K562 (cell line): ENCODE data around the gene ADCYAP1R1. TPM values are rescaled to one million over a fixed set of nuclear protein-coding genes. Genes with fewer than 3 reads are reported as not detected.

Source experiments
- ATAC-seq: fragments of 200-7000 bp; cut with Tn5 transposase; 3 replicates; pipeline ENCODE4 v1.9.1; 2020; ENCODE audit warnings: moderate library complexity
- BruUV-seq: library from RNA; stranded (reverse); fragments of 400-500 nt; replicated peaks from 2 replicates; lab custom pipeline; 2021; lab: Mats Ljungman, UMichigan
- CTCF ChIA-PET: fragments of 300-600 bp; formaldehyde crosslinking; extraction: SDS; loops from one replicate; lab custom pipeline; 2021; ENCODE audit warnings: low intra/inter-chr PET ratio; lab: Yijun Ruan, JAX
- POLR2A ChIA-PET: fragments of 300-600, 350-650 bp; sonication (Branson Sonifier 250); formaldehyde crosslinking; extraction: SDS; loops from one replicate; lab custom pipeline; 2021; ENCODE audit warnings: antibody characterized with exemption, inconsistent platforms; lab: Yijun Ruan, JAX
- DNase-seq, 4 experiments: peaks; one replicate each; pipeline versions ENCODE4 v3.0.0 to v3.0.0-alpha.2; 2011 to 2018; ENCODE audit warnings: low spot score in 3 of 4, mixed read lengths in 3 of 4; ENCODE audit errors: extremely low read depth in 1 of 4
- FAIRE-seq: peaks from 2 replicates; lab custom pipeline; 2011; peaks lifted over from hg19 to GRCh38; lab: Jason Lieb, UNC
- H2AFZ ChIP-seq: 2 replicates; pipeline ENCODE4 v1.6.0; 2011; ENCODE audit warnings: low read depth, low read length, control low read depth, inconsistent platforms
- H3K27ac ChIP-seq: fragments of 200-600 bp; 3 replicates; pipeline ENCODE4 v1.8.0; 2011; ENCODE audit warnings: low read depth, mild to moderate bottlenecking, control low read depth, inconsistent platforms, low read length, moderate library complexity, mixed read lengths; ENCODE audit errors: extremely low read depth
- H3K27me3 ChIP-seq, 2 experiments: fragments of 300-600 bp in 1 of 2; 2 replicates in 1 of 2; 3 replicates in 1 of 2; pipeline versions ENCODE4 v1.6.0 to v1.8.0; 2011; ENCODE audit warnings: inconsistent platforms in 2 of 2, low read length in 2 of 2, mild to moderate bottlenecking in 1 of 2, mixed read lengths in 1 of 2, moderate library complexity in 1 of 2; ENCODE audit not compliant: control insufficient read depth in 2 of 2, insufficient read depth in 2 of 2
- H3K36me3 ChIP-seq: fragments of 300-600 bp; 3 replicates; pipeline ENCODE4 v1.8.0; 2011; ENCODE audit warnings: mild to moderate bottlenecking, low read length, inconsistent platforms; ENCODE audit not compliant: control insufficient read depth, insufficient read depth
- H3K4me1 ChIP-seq, 2 experiments: fragments of 200-600 bp in 1 of 2; replicated peaks in 1 of 2; 2 replicates in 1 of 2; 3 replicates in 1 of 2; pipeline versions ENCODE4 v1.5.1 to v1.8.0; 2011; ENCODE audit warnings: inconsistent platforms in 2 of 2, low read length in 2 of 2, mild to moderate bottlenecking in 1 of 2, mixed read lengths in 1 of 2, moderate library complexity in 1 of 2; ENCODE audit not compliant: control insufficient read depth in 2 of 2, insufficient read depth in 2 of 2
- H3K4me2 ChIP-seq: 2 replicates; pipeline ENCODE4 v1.6.1; 2011; ENCODE audit warnings: low read length, control low read depth, inconsistent platforms, mixed read lengths; ENCODE audit not compliant: insufficient read depth
- H3K4me3 ChIP-seq: fragments of 200-600 bp; sonication (generic), shearing (Covaris generic); 2 replicates; pipeline ENCODE4 v1.5.1; 2016; ENCODE audit warnings: control low read depth, inconsistent platforms
- H3K79me2 ChIP-seq: fragments of 200-600 bp; 3 replicates; pipeline ENCODE4 v1.8.0; 2011; ENCODE audit warnings: low read length, inconsistent platforms; ENCODE audit not compliant: control insufficient read depth, insufficient read depth
- H3K9ac ChIP-seq, 2 experiments: 2 replicates each; pipeline versions ENCODE4 v1.6.0 to v1.6.1; 2011; ENCODE audit warnings: low read depth in 2 of 2, low read length in 2 of 2, control low read depth in 1 of 2, inconsistent platforms in 1 of 2, mild to moderate bottlenecking in 1 of 2, mixed read lengths in 1 of 2; ENCODE audit not compliant: insufficient read depth in 1 of 2
- H3K9me1 ChIP-seq: one replicate; pipeline ENCODE4 v1.6.0; 2011; ENCODE audit warnings: inconsistent platforms, mild to moderate bottlenecking, low read length, moderate library complexity; ENCODE audit not compliant: control insufficient read depth, insufficient read depth
- H3K9me3 ChIP-seq: replicated peaks from 2 replicates; pipeline ENCODE4 v1.5.1; 2011; ENCODE audit warnings: low read depth, low read length, inconsistent platforms; ENCODE audit not compliant: control insufficient read depth, insufficient read depth
- H4K20me1 ChIP-seq: replicated peaks from 2 replicates; pipeline ENCODE4 v1.6.1; 2011; ENCODE audit warnings: low read length, inconsistent platforms, mixed read lengths; ENCODE audit not compliant: control insufficient read depth, insufficient read depth
- CBFA2T3 ChIP-seq: fragments of 450-650 bp; IDR thresholded peaks from 2 replicates; pipeline ENCODE4 v1.6.1; 2017
- CREB3L1 ChIP-seq: fragments of 450-650 bp; IDR thresholded peaks from 2 replicates; pipeline ENCODE4 v1.6.1; 2014; ENCODE audit warnings: low read depth, mild to moderate bottlenecking, moderate library complexity, borderline replicate concordance
- ELK1 ChIP-seq: sonication (generic); formaldehyde crosslinking; IDR thresholded peaks from 2 replicates; pipeline ENCODE4 v1.8.1; 2022; ENCODE audit warnings: missing genetic modification reagents
- HNRNPH1 ChIP-seq: fragments of 200-400 bp; formaldehyde crosslinking; optimal IDR thresholded peaks from 2 replicates; pipeline ENCODE3; 2017; ENCODE audit warnings: low read depth, mild to moderate bottlenecking, low read length, moderate library complexity
- IRF2 ChIP-seq: sonication (generic); formaldehyde crosslinking; IDR thresholded peaks from 2 replicates; pipeline ENCODE4 v1.8.1; 2022; ENCODE audit warnings: mild to moderate bottlenecking, missing genetic modification reagents
- MCM5 ChIP-seq: fragments of 450-650 bp; IDR thresholded peaks from 2 replicates; pipeline ENCODE4 v1.6.1; 2016; ENCODE audit warnings: low read depth
- NFE2 ChIP-seq: IDR thresholded peaks from 2 replicates; pipeline ENCODE4 v1.6.1; 2014; ENCODE audit warnings: antibody characterized with exemption, low read depth
- PTTG1 ChIP-seq: fragments of 450-650 bp; IDR thresholded peaks from 2 replicates; pipeline ENCODE4 v1.6.1; 2016; ENCODE audit warnings: low read depth, mild to moderate bottlenecking, missing genetic modification characterization, missing compliant biosample characterization
- SFPQ ChIP-seq: fragments of 200-400 bp; formaldehyde crosslinking; IDR thresholded peaks from 2 replicates; pipeline ENCODE4 v1.6.1; 2017; ENCODE audit warnings: mild to moderate bottlenecking, low read depth, low read length, moderate library complexity
- SPI1 ChIP-seq: IDR thresholded peaks from 2 replicates; pipeline ENCODE4 v1.6.1; 2011; ENCODE audit warnings: low read depth, low read length, control low read depth, borderline replicate concordance
- SRF ChIP-seq, 2 experiments: fragments of 250-450, 450-650 bp in 1 of 2; sonication (Bioruptor Pico) in 1 of 2; sonication (generic) in 1 of 2; formaldehyde crosslinking; IDR thresholded peaks; 2 replicates each; pipeline versions ENCODE4 v1.5.0 to v1.5.1; 2020 to 2022; ENCODE audit warnings: mild to moderate bottlenecking in 1 of 2, missing genetic modification reagents in 1 of 2
- SRSF7 ChIP-seq: fragments of 200-400 bp; formaldehyde crosslinking; optimal IDR thresholded peaks from 2 replicates; pipeline ENCODE3; 2017; ENCODE audit warnings: mild to moderate bottlenecking, low read depth, low read length
- ZBTB34 ChIP-seq: fragments of 250-450 bp; sonication (Bioruptor Pico); IDR thresholded peaks from 2 replicates; pipeline ENCODE4 v1.8.0; 2021; ENCODE audit warnings: mild to moderate bottlenecking, moderate library complexity
- ZNF143 ChIP-seq: sonication (generic); formaldehyde crosslinking; IDR thresholded peaks from 2 replicates; pipeline ENCODE4 v1.9.0; 2022; ENCODE audit warnings: mild to moderate bottlenecking, missing genetic modification reagents
- ZNF232 ChIP-seq: sonication (generic); formaldehyde crosslinking; IDR thresholded peaks from 2 replicates; pipeline ENCODE4 v1.8.0; 2022; ENCODE audit warnings: mild to moderate bottlenecking, missing genetic modification reagents
- ZNF263 ChIP-seq: sonication (generic); formaldehyde crosslinking; IDR thresholded peaks from 2 replicates; pipeline ENCODE4 v1.8.0; 2022; ENCODE audit warnings: mild to moderate bottlenecking, missing genetic modification reagents, borderline replicate concordance
- ZZZ3 ChIP-seq: fragments of 450-650 bp; IDR thresholded peaks from 2 replicates; pipeline ENCODE4 v1.6.1; 2016; ENCODE audit warnings: antibody characterized with exemption, mild to moderate bottlenecking, moderate library complexity
- WGBS: fragments of 100-300 bp; shearing (Covaris generic); methylation state at CpG from one replicate; pipeline ENCODE4 v1.1.6; 2016; ENCODE audit warnings: low coverage, mixed read lengths; ENCODE audit not compliant: insufficient coverage; ENCODE audit errors: missing lambda C conversion rate; 5-methylcytosine and 5-hydroxymethylcytosine counted together
- in situ Hi-C: fragments of 300-500 bp; cut with MboI; formaldehyde crosslinking; loops from 4 replicates; pipeline ENCODE4 v1.15.0; 2018; ENCODE audit warnings: inconsistent platforms, mixed read lengths
- intact Hi-C: fragments of 100-400 bp; cut with micrococcal nuclease; formaldehyde crosslinking; loops from 2 replicates; pipeline ENCODE4 v1.14.2; 2022
- polyA plus RNA-seq, 8 experiments: library from polyadenylated mRNA; depleted of rRNA in 4 of 8; stranded (reverse) in 5 of 8; unstranded in 3 of 8; fragments of >200 nt; fragmentation: Nextera tagmentation in 2 of 8; fragmentation: Illumina TruSeq in 1 of 8; extraction: Ambion mirVana in 2 of 8; extraction: Trizol in 1 of 8; gene quantifications; 2 replicates each; pipeline versions ENCODE4 v1.2.1 to v1.2.3, GENCODE V29; 2011 to 2014; ENCODE audit warnings: inconsistent platforms in 1 of 8, missing spikeins in 1 of 8
- total RNA-seq, 7 experiments: library from RNA; depleted of rRNA in 6 of 7; stranded (reverse); fragments of >200 nt in 6 of 7; fragmentation: Illumina TruSeq in 2 of 7; extraction: Trizol in 2 of 7; gene quantifications; 2 replicates each; pipeline versions ENCODE4 v1.2.1 to v1.2.3, GENCODE V29; 2011 to 2021; ENCODE audit warnings: low replicate concordance in 1 of 7

The ADCYAP1R1 gene
- total and polyA plus RNA-seq, 9 of the 15 experiments (the other 6 are each of a cell fraction or from before 2014, with no cell fraction given): 0.03 to 0.07 TPM; not detected in 7

GRCh38 chr7:31084226-31084625 lies 32.1 kb downstream of the ADCYAP1R1 start:
- H3K79me2 ChIP-seq: no peaks in the 10 kb centered on the region
- WGBS: 0% methylated on average over 1 of the region's 1 CpG
- no peak for ATAC-seq

More at GRCh38 chr7:31084226-31084625, 32.1 kb downstream of the ADCYAP1R1 start:
- no peaks in the 10 kb centered on the region for H4K20me1 ChIP-seq
- in situ Hi-C loops (no loop called here), intact Hi-C loops (no loop called here)
- CTCF ChIA-PET: no interaction called here
- no TSS peak for BruUV-seq
- FAIRE-seq (no peak), DNase-seq (no peak)
- H3K9me3 ChIP-seq: no peaks in the 10 kb centered on the region
- no peak overlapping the region for H2AFZ ChIP-seq
- POLR2A ChIA-PET: interaction anchor here (0.9 kb wide), 1 partner anchor 11 kb away, joined by 3 read pairs; no protein-coding TSS in a partner anchor
- no peaks in the 10 kb centered on the region for H3K4me1 ChIP-seq
- no peak overlapping the region for H3K27ac ChIP-seq
- H3K4me2 ChIP-seq: no peak overlapping the region
- no peaks in the 10 kb centered on the region for H3K36me3 ChIP-seq
- H3K9me1 ChIP-seq: no peaks in the 10 kb centered on the region
- no peak overlapping the region for H3K4me3 ChIP-seq
- H3K27me3 ChIP-seq: peaks cover 5 to 47% of the 10 kb centered on the region in 2 experiments; a peak in 3 of 5 replicates
- no peak overlapping the region for H3K9ac ChIP-seq
- TF ChIP-seq ZZZ3 (no peak), ZBTB34 (CRISPR knock-in tag) (no peak), PTTG1 (no peak), SFPQ (no peak), SRF (CRISPR knock-in tag; IDR thresholded peaks at IDR 0.05) (no peak), ZNF263 (CRISPR knock-in tag) (no peak), CBFA2T3 (no peak), ELK1 (no peak), CREB3L1 (no peak), SRSF7 (no peak), MCM5 (no peak), NFE2 (no peak), ZNF143 (no peak), IRF2 (CRISPR knock-in tag) (no peak), SPI1 (no peak), ZNF232 (CRISPR knock-in tag) (no peak), HNRNPH1 (no peak)
